ENCODE results near the gene SPDYC. TPM values are rescaled to one million over a fixed set of nuclear protein-coding genes. Genes with fewer than 3 reads are reported as not detected.

SPDYC gene
- total and polyA plus RNA-seq, 9 of the 15 experiments (the other 6 are each of a cell fraction or from before 2014, with no cell fraction given), result 4.4 to 18.8 (median 9.2) TPM

GRCh38 chr11:65150509-65151299, 19.3 kb upstream of the SPDYC start:
- Histone ChIP-seq H3K36me3 (ENCODE audit: control insufficient read depth, insufficient read depth, low read length) (no peaks in the 10 kb centered on the region), H3K4me3 (no peak overlapping the region), H3K9me3 (replicated peaks; ENCODE audit: control insufficient read depth, insufficient read depth, low read depth, low read length) (no peaks in the 10 kb centered on the region; the same call in 1 of the 2 replicates), H3K79me2 (ENCODE audit: control insufficient read depth, insufficient read depth, low read length) (no peaks in the 10 kb centered on the region), H3K9me1 (ENCODE audit: control insufficient read depth, insufficient read depth, low read length) (no peaks in the 10 kb centered on the region), H3K4me1 (replicated peaks in 1 of 2; ENCODE audit: control insufficient read depth in 2 of 2, insufficient read depth in 2 of 2, low read length in 2 of 2) (peaks cover 20 to 26% of the 10 kb centered on the region in 2 experiments), H3K27me3 (ENCODE audit: control insufficient read depth in 2 of 2, insufficient read depth in 2 of 2, low read length in 2 of 2) (no peaks in the 10 kb centered on the region), H3K4me2 (ENCODE audit: insufficient read depth, low read length) (peak overlapping the region; percentile 68), H4K20me1 (replicated peaks; ENCODE audit: control insufficient read depth, insufficient read depth, low read length) (no peaks in the 10 kb centered on the region), H3K27ac (ENCODE audit: extremely low read depth, low read depth, low read length) (peak overlapping the region; percentile 82), H3K9ac (ENCODE audit: insufficient read depth in 1 of 2, low read depth in 2 of 2, low read length in 2 of 2) (peak overlapping the region; percentile 48 to 89), H2AFZ (ENCODE audit: low read depth, low read length) (peak overlapping the region; percentile 96)
- DNase-seq (ENCODE audit: extremely low read depth in 1 of 4, low spot score in 3 of 4) (peak; percentile 63 to 91 (median 76)), ATAC-seq (peak; percentile 98), FAIRE-seq (peak; percentile 94)
- ChIA-PET CTCF (ENCODE audit: low intra/inter-chr PET ratio) (no interaction called here), POLR2A (interaction anchor here (0.8 to 7.6 kb wide), 5 partner anchors 16 to 23 kb away, joined by 3 to 75 read pairs (median 4); partner anchors contain the start of genes SPDYC and SYVN1)
- intact Hi-C loops (cut with micrococcal nuclease) (no loop called here), in situ Hi-C loops (cut with MboI) (no loop called here)
- WGBS (ENCODE audit: insufficient coverage, low coverage, missing lambda C conversion rate), result 12% methylated on average over 12 of the region's 12 CpGs
- no TSS peak for BruUV-seq (replicated peaks)
- TF ChIP-seq ZNF384 (IDR thresholded peaks at IDR 0.05; ENCODE audit: low read depth, low read length), result peak; percentile 70
- TF ChIP-seq NRF1 (conservative IDR thresholded peaks at IDR 0.05 in 1 of 2, IDR thresholded peaks at IDR 0.05 in 1 of 2), result peak; percentile 76 to 78
- 0 out of 2 replicates have a peak, but pooled peaks have one; percentile 28 for TF ChIP-seq ELF1 (tag; IDR thresholded peaks at IDR 0.05)
- peak; percentile 35; the same call in 1 of the 2 replicates for TF ChIP-seq GABPA (tag; conservative IDR thresholded peaks at IDR 0.05; ENCODE audit: low read depth)
- TF ChIP-seq HMBOX1 (IDR thresholded peaks at IDR 0.05), result 0 out of 2 replicates have a peak, but pooled peaks have one; percentile 14
- TF ChIP-seq UBTF (IDR thresholded peaks at IDR 0.05; ENCODE audit: borderline replicate concordance in 1 of 2, low read depth in 2 of 2, low read length in 2 of 2), result peak in 1 of 2 experiments; percentile 61; a peak in 1 of 4 replicates
- TF ChIP-seq CTBP1 (IDR thresholded peaks at IDR 0.05; ENCODE audit: borderline replicate concordance), result peak; percentile 69; the same call in 1 of the 2 replicates
- TF ChIP-seq MYC (IDR thresholded peaks at IDR 0.05; ENCODE audit: low read depth, low read length), result 0 out of 2 replicates have a peak, but pooled peaks have one; percentile 16
- no peak for TF ChIP-seq MYC (CRISPR knock-in tag; IDR thresholded peaks at IDR 0.05; ENCODE audit: borderline replicate concordance, low read depth)
- no peak for TF ChIP-seq ARID3A (IDR thresholded peaks at IDR 0.05; ENCODE audit: borderline replicate concordance, low read depth, low read length)
- TF ChIP-seq ZNF668 (CRISPR knock-in tag; IDR thresholded peaks at IDR 0.05), result no peak
- no peak for TF ChIP-seq ZKSCAN8 (CRISPR knock-in tag; IDR thresholded peaks at IDR 0.05)
- peak; percentile 90 for TF ChIP-seq JUND (IDR thresholded peaks at IDR 0.05; ENCODE audit: borderline replicate concordance, low read depth, low read length)
- peak; percentile 88; the same call in 2 of the 3 replicates for TF ChIP-seq JUND (tag; IDR thresholded peaks at IDR 0.05; ENCODE audit: borderline replicate concordance, low read depth, low read length)
- TF ChIP-seq RB1 (IDR thresholded peaks at IDR 0.05; ENCODE audit: low read depth), result 0 out of 2 replicates have a peak, but pooled peaks have one; percentile 28
- TF ChIP-seq CXXC5 (CRISPR knock-in tag; IDR thresholded peaks at IDR 0.05), result 0 out of 2 replicates have a peak, but pooled peaks have one; percentile 40
